Progenitor cell of endocrine pancreas (in vitro differentiated cells): ENCODE results near the gene EZH2. TPM values are rescaled to one million over a fixed set of nuclear protein-coding genes. Genes with fewer than 3 reads are reported as not detected.

Experiments used
- DNase-seq: peaks from one replicate; pipeline ENCODE4 v3.0.0; 2021; ENCODE audit warnings: low spot score; ENCODE audit not compliant: unreplicated experiment
- H3K27ac Mint-ChIP-seq: 2 replicates; pipeline ENCODE4 v1.8.0; 2021; ENCODE audit warnings: mild to moderate bottlenecking, moderate library complexity, mixed read lengths
- H3K27me3 Mint-ChIP-seq: 2 replicates; pipeline ENCODE4 v1.8.0; 2021; ENCODE audit warnings: mixed read lengths
- H3K36me3 Mint-ChIP-seq: 2 replicates; pipeline ENCODE4 v1.8.0; 2022; ENCODE audit warnings: mixed read lengths; ENCODE audit not compliant: insufficient read depth
- H3K4me1 Mint-ChIP-seq: 2 replicates; pipeline ENCODE4 v1.8.0; 2021; ENCODE audit warnings: low read depth, mixed read lengths
- H3K4me3 Mint-ChIP-seq: 2 replicates; pipeline ENCODE4 v1.8.0; 2021; ENCODE audit warnings: low read depth, mild to moderate bottlenecking, moderate library complexity, mixed read lengths
- H3K9me3 Mint-ChIP-seq: 2 replicates; pipeline ENCODE4 v1.8.0; 2021; ENCODE audit warnings: low read depth, mixed read lengths
- CTCF ChIP-seq: fragments of 200-600 bp; sonication (generic); IDR thresholded peaks from one replicate; pipeline ENCODE4 v1.5.0; 2021; ENCODE audit warnings: antibody characterized with exemption, mild to moderate bottlenecking; ENCODE audit not compliant: unreplicated experiment
- long read RNA-seq: library from polyadenylated mRNA; unstranded; transcript quantifications from one replicate; pipeline ENCODE4 v2.0.0, GENCODE V29; 2020
- total RNA-seq: library from RNA; stranded (reverse); gene quantifications from 2 replicates; pipeline ENCODE4 v1.2.1, GENCODE V29; 2021

The EZH2 gene
- 56.6 and 57.6 TPM in 2 replicates for total RNA-seq
- long read RNA-seq, transcript EZH2-203 (20 exons, 2,591 nt) = major isoform, 40 of 125 reads
- long read RNA-seq, transcript EZH2-210 (10 exons, 1,876 nt) = minor isoform, 7 of 125 reads
- long read RNA-seq, partial matches to known transcripts = 22 of 125 reads
- long read RNA-seq, other reads (novel, unspliced or antisense) = 47 of 125 reads

GRCh38 chr7:148884049-148884298, at the start of gene EZH2:
TSS of gene EZH2 (minus strand) at chr7:148884291. CDS start at chr7:148847298, 36,993 bp downstream.
- H3K4me3 Mint-ChIP-seq = peak within 1 kb of the TSS; percentile 95
- no peaks in the 10 kb centered on the region for H3K27me3 Mint-ChIP-seq
- no peak for DNase-seq
- TF ChIP-seq CTCF = no peak
- H3K4me1 Mint-ChIP-seq = peaks cover 9% of the 10 kb centered on the region
- H3K27ac Mint-ChIP-seq = peak within 1 kb of the TSS; percentile 98
- no peaks in the 10 kb centered on the region for H3K9me3 Mint-ChIP-seq
- peaks cover 1% of the 10 kb centered on the region for H3K36me3 Mint-ChIP-seq

GRCh38 chr7:148931470-148931869, 47.4 kb upstream of the EZH2 start:
- Mint-ChIP-seq H3K4me1 (no peaks in the 10 kb centered on the region), H3K27ac (no peak overlapping the region), H3K27me3 (no peaks in the 10 kb centered on the region), H3K9me3 (no peaks in the 10 kb centered on the region), H3K4me3 (no peak overlapping the region), H3K36me3 (no peaks in the 10 kb centered on the region)
- DNase-seq = no peak
- no peak for TF ChIP-seq CTCF

- Mint-ChIP-seq H3K9me3 (no peaks in the 10 kb centered on the region), H3K4me1 (no peaks in the 10 kb centered on the region), H3K36me3 (no peaks in the 10 kb centered on the region), H3K27ac (no peak overlapping the region), H3K27me3 (no peaks in the 10 kb centered on the region), H3K4me3 (no peak overlapping the region)
- no peak for DNase-seq
- TF ChIP-seq CTCF = no peak
Observed at GRCh38 chr7:148930335-148930734, 46.2 kb upstream of the EZH2 start.

- H3K27ac Mint-ChIP-seq = no peak overlapping the region
- H3K36me3 Mint-ChIP-seq = no peaks in the 10 kb centered on the region
- no peak for DNase-seq
- H3K4me3 Mint-ChIP-seq = no peak overlapping the region
- no peaks in the 10 kb centered on the region for H3K9me3 Mint-ChIP-seq
- H3K27me3 Mint-ChIP-seq = no peaks in the 10 kb centered on the region
- no peak for TF ChIP-seq CTCF
- H3K4me1 Mint-ChIP-seq = no peaks in the 10 kb centered on the region
Observed at GRCh38 chr7:148929176-148929575, 45.1 kb upstream of the EZH2 start.

- no peaks in the 10 kb centered on the region for H3K4me1 Mint-ChIP-seq
- no peaks in the 10 kb centered on the region for H3K36me3 Mint-ChIP-seq
- TF ChIP-seq CTCF = no peak
- DNase-seq = no peak
- H3K27me3 Mint-ChIP-seq = no peaks in the 10 kb centered on the region
- H3K27ac Mint-ChIP-seq = no peak overlapping the region
- no peak overlapping the region for H3K4me3 Mint-ChIP-seq
- H3K9me3 Mint-ChIP-seq = no peaks in the 10 kb centered on the region
Observed at GRCh38 chr7:148927123-148928045, 43.3 kb upstream of the EZH2 start.
